T-helper 1 cell treated with Interleukin-12 subunit alpha and Interleukin-12 subunit beta and Interleukin-4 antibody, amounts not matched to agents 30 ng/mL and 1 ng/mL, for 36 hours (primary cell): ENCODE results near the gene SFXN1. TPM values are rescaled to one million over a fixed set of nuclear protein-coding genes. Genes with fewer than 3 reads are reported as not detected.
"Not testable (repeated sequence)": the region's sequence is repeated elsewhere in the genome, so short reads cannot be mapped to it uniquely, and the experiment has no call there.

Experiments
- intact Hi-C: fragments of 100-400 bp; cut with micrococcal nuclease; formaldehyde crosslinking; loops from one replicate; pipeline ENCODE4 v1.15.1; 2024
- total RNA-seq: library from RNA; stranded (reverse); gene quantifications from 2 replicates; pipeline ENCODE4 v1.2.3, GENCODE V29; 2022

The SFXN1 gene
- total RNA-seq, 1 donor from 2014 or later: 194 TPM

GRCh38 chr5:175535331-175535730 is 57.0 kb downstream of the SFXN1 start:
- intact Hi-C loops: not testable (repeated sequence)

GRCh38 chr5:175535796-175536195 is 57.4 kb downstream of the SFXN1 start:
- intact Hi-C loops: no loop called here

- intact Hi-C loops: no loop called here
Measured at GRCh38 chr5:175538576-175538975, 60.2 kb downstream of the SFXN1 start.

- intact Hi-C loops: no loop called here
Measured at GRCh38 chr5:175539936-175540335, 61.6 kb downstream of the SFXN1 start.

- intact Hi-C loops: no loop called here
Measured at GRCh38 chr5:175541264-175541663, 62.9 kb downstream of the SFXN1 start.

- intact Hi-C loops: no loop called here
Measured at GRCh38 chr5:175542232-175542965, 64.0 kb downstream of the SFXN1 start.

- intact Hi-C loops: no loop called here
Measured at GRCh38 chr5:175542966-175543235, 64.5 kb downstream of the SFXN1 start.

GRCh38 chr5:175544108-175544511 is 65.8 kb downstream of the SFXN1 start:
- intact Hi-C loops: no loop called here

GRCh38 chr5:175544586-175544985 is 66.2 kb downstream of the SFXN1 start:
- intact Hi-C loops: no loop called here

GRCh38 chr5:175547842-175548241 is 69.5 kb downstream of the SFXN1 start:
- intact Hi-C loops: no loop called here

GRCh38 chr5:175548626-175549311 is 70.4 kb downstream of the SFXN1 start:
- intact Hi-C loops: no loop called here

- intact Hi-C loops: no loop called here
Measured at GRCh38 chr5:175550055-175550805, 71.9 kb downstream of the SFXN1 start.

- intact Hi-C loops: no loop called here
Measured at GRCh38 chr5:175551266-175551665, 72.9 kb downstream of the SFXN1 start.

GRCh38 chr5:175554296-175554695 is 75.9 kb downstream of the SFXN1 start:
- intact Hi-C loops: no loop called here

GRCh38 chr5:175555168-175555785 is 76.9 kb downstream of the SFXN1 start:
- intact Hi-C loops: no loop called here

GRCh38 chr5:175556794-175557193 is 78.4 kb downstream of the SFXN1 start:
- intact Hi-C loops: no loop called here

- intact Hi-C loops: no loop called here
Measured at GRCh38 chr5:175557778-175558177, 79.4 kb downstream of the SFXN1 start.

- intact Hi-C loops: no loop called here
Measured at GRCh38 chr5:175558801-175559480, 80.6 kb downstream of the SFXN1 start.

GRCh38 chr5:175560011-175560410 is 81.7 kb downstream of the SFXN1 start:
- intact Hi-C loops: no loop called here

GRCh38 chr5:175561085-175561484 is 82.7 kb downstream of the SFXN1 start:
- intact Hi-C loops: no loop called here

- intact Hi-C loops: no loop called here
Measured at GRCh38 chr5:175564716-175565115, 86.4 kb downstream of the SFXN1 start.
